ENCODE results near the gene TPM3. TPM values are rescaled to one million over a fixed set of nuclear protein-coding genes. Genes with fewer than 3 reads are reported as not detected.
A peak's percentile ranks its signal among the peaks of the same experiment; 100 is the strongest.

TPM3 gene
- total and polyA plus RNA-seq, 2 of the 8 experiments (the other 6 are each of a cell fraction or from before 2014, with no cell fraction given) = 278 to 572 TPM

DNA sequence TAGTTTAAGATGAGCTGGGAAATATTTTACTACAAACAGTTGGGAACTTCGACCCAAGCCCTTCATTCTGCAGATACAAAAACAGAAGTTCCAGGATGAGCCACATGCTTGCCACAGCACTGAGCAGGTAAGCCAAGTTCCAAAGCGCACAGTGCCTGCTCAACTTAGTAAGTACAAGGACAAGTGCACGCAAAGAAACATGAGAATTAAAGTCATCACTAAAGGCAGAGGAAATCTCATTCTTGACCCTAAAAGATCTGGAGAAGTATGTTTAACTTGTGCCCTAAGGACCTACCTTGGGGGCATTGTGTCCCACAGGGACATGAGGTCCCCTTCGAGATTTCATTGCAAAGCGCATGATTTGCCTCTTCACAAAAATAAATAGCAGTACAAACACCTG is 27.6 kb upstream of the TPM3 start:
- Histone ChIP-seq H4K20me1 (replicated peaks in 1 of 2; ENCODE audit: control insufficient read depth in 1 of 2, insufficient read depth in 2 of 2, low read length in 2 of 2) (peaks cover 0 to 7% of the 10 kb centered on the region in 2 experiments), H3K36me3 (ENCODE audit: control insufficient read depth in 2 of 4, insufficient read depth in 4 of 4, low read length in 3 of 4) (peaks cover 8 to 24% (median 14%) of the 10 kb centered on the region in 4 experiments), H3K9ac (replicated peaks in 1 of 4; ENCODE audit: extremely low read depth in 1 of 4, low read depth in 3 of 4, low read length in 3 of 4) (peak overlapping the region; percentile 67 to 100 (median 92)), H2AFZ (ENCODE audit: low read length) (no peak overlapping the region), H3K18ac (ENCODE audit: extremely low read depth, low read length) (no peak overlapping the region; the same call in 1 of the 2 replicates), H4K5ac (ENCODE audit: insufficient read length, low read depth, low read length) (peak overlapping the region; percentile 41), H3K79me1 (ENCODE audit: low read depth, low read length) (peaks cover 6% of the 10 kb centered on the region), H4K91ac (replicated peaks; ENCODE audit: insufficient read length, low read length) (no peak overlapping the region), H4K8ac (ENCODE audit: extremely low read depth, insufficient read depth, low read length) (no peak overlapping the region), H3K14ac (ENCODE audit: insufficient read length) (no peak overlapping the region), H2BK20ac (ENCODE audit: low read length) (no peak overlapping the region), H3K4me2 (ENCODE audit: insufficient read depth in 1 of 2, low read depth in 2 of 2, low read length in 2 of 2) (peak overlapping the region; percentile 80 to 98), H3K27ac (ENCODE audit: low read depth, low read length) (peak overlapping the region; percentile 99), H3K9me3 (ENCODE audit: insufficient read depth in 2 of 2, low read depth in 1 of 2, low read length in 1 of 2) (no peaks in the 10 kb centered on the region), H2BK15ac (ENCODE audit: low read length) (0 out of 2 replicates have a peak overlapping the region, but pooled peaks have one; percentile 20), H3K4me1 (replicated peaks in 1 of 4; ENCODE audit: control insufficient read depth in 3 of 4, insufficient read depth in 4 of 4, low read length in 3 of 4) (peaks cover 2 to 11% (median 3%) of the 10 kb centered on the region in 4 experiments; a peak in 5 of 7 replicates), H2BK5ac (ENCODE audit: low read depth, low read length) (peak overlapping the region; percentile 95; the same call in 1 of the 2 replicates), H3K4ac (replicated peaks; ENCODE audit: insufficient read length, low read depth, low read length) (peak overlapping the region; percentile 54), H3K4me3 (ENCODE audit: extremely low read depth in 1 of 4, insufficient read depth in 2 of 4, low read depth in 3 of 4, low read length in 4 of 4) (peak overlapping the region; percentile 83 to 96 (median 90)), H3K56ac (replicated peaks; ENCODE audit: insufficient read length, low read depth, low read length) (no peak overlapping the region), H2BK120ac (replicated peaks; ENCODE audit: low read depth, low read length) (no peak overlapping the region), H3K23me2 (ENCODE audit: low read depth, low read length) (peaks cover 5% of the 10 kb centered on the region), H3K27me3 (replicated peaks in 1 of 4; ENCODE audit: control insufficient read depth in 3 of 4, extremely low read depth in 1 of 4, insufficient read depth in 3 of 4, low read length in 3 of 4) (no peaks in the 10 kb centered on the region), H3K79me2 (ENCODE audit: control insufficient read depth in 1 of 2, insufficient read depth in 2 of 2, low read length in 2 of 2) (peaks cover 47 to 78% of the 10 kb centered on the region in 2 experiments), H2BK12ac (ENCODE audit: low read depth, low read length) (no peak overlapping the region; the same call in 1 of the 2 replicates), H2AK5ac (ENCODE audit: low read depth, low read length) (peak overlapping the region; percentile 79; the same call in 1 of the 2 replicates), H3K23ac (ENCODE audit: insufficient read length) (no peak overlapping the region)
- POLR2A ChIA-PET (ENCODE audit: partially characterized antibody) = interaction anchor here (0.9 to 9.0 kb wide), 22 partner anchors 9 to 228 kb away, joined by 3 to 107 read pairs (median 6); partner anchors contain the start of genes CFAP141, HAX1 and RPS27
- FAIRE-seq (no peak), DNase-seq (ENCODE audit: low read depth in 1 of 2, low spot score in 2 of 2) (no peak)
- CTCF ChIA-PET (ENCODE audit: partially characterized antibody) = interaction anchor here (0.7 to 1.2 kb wide), 3 partner anchors 20 to 109 kb away, joined by 3 to 5 read pairs (median 3); no protein-coding TSS in a partner anchor
- TF ChIP-seq POU5F1 (IDR thresholded peaks at IDR 0.05; ENCODE audit: low read depth, low read length) (no peak), SP4 (IDR thresholded peaks at IDR 0.05; ENCODE audit: low read length) (no peak), SP1 (IDR thresholded peaks at IDR 0.05; ENCODE audit: low read depth, low read length) (no peak), ASH2L (IDR thresholded peaks at IDR 0.05; ENCODE audit: low read length) (no peak), TCF12 (IDR thresholded peaks at IDR 0.05; ENCODE audit: low read depth, low read length) (no peak), EP300 (IDR thresholded peaks at IDR 0.05; ENCODE audit: borderline replicate concordance in 1 of 2, low read depth in 2 of 2, low read length in 2 of 2) (no peak), E2F6 (IDR thresholded peaks at IDR 0.05) (no peak)
- TF ChIP-seq, protein P1, sequence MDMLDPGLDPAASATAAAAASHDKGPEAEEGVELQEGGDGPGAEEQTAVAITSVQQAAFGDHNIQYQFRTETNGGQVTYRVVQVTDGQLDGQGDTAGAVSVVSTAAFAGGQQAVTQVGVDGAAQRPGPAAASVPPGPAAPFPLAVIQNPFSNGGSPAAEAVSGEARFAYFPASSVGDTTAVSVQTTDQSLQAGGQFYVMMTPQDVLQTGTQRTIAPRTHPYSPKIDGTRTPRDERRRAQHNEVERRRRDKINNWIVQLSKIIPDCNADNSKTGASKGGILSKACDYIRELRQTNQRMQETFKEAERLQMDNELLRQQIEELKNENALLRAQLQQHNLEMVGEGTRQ (IDR thresholded peaks at IDR 0.05; ENCODE audit: low read length) = no peak
- WGBS, 2 experiments (ENCODE audit: extremely low coverage in 1 of 2, insufficient coverage in 1 of 2, insufficient read length in 1 of 2, insufficient replicate concordance in 2 of 2, low coverage in 1 of 2, low lambda C conversion rate in 2 of 2, missing lambda C conversion rate in 1 of 2) = 41% methylated on average over 5 of the region's 5 CpGs; no CpG with 5 or more reads in 1 of the 2 experiments
